Stimulated activated CD4-positive, alpha-beta T cell treated with anti-CD3 and anti-CD28 coated beads, Interleukin-4, amount 100 ng/mL, for 48 hours (primary cell): ENCODE data around the gene TENM4.

Source experiments
- DNase-seq, 2 donors: peaks; one replicate each; pipeline ENCODE4 v3.0.0-alpha.2; 2020; ENCODE audit warnings: low read depth in 2 of 2

TENM4 gene

GRCh38 chr11:79296141-79296540, 144.7 kb downstream of the TENM4 start:
- DNase-seq, result no peak

GRCh38 chr11:79294845-79295731, 145.7 kb downstream of the TENM4 start:
- DNase-seq, result no peak

GRCh38 chr11:79291948-79292347, 148.9 kb downstream of the TENM4 start:
- DNase-seq, result no peak

- no peak for DNase-seq
These were observed 150.1 kb downstream of the TENM4 start for GRCh38 chr11:79290761-79291160.

GRCh38 chr11:79287952-79288351, 152.9 kb downstream of the TENM4 start:
- no peak for DNase-seq

GRCh38 chr11:79285756-79286155, 155.1 kb downstream of the TENM4 start:
- DNase-seq, result no peak

GRCh38 chr11:79276736-79277325, 164.0 kb downstream of the TENM4 start:
- no peak for DNase-seq

- DNase-seq, result no peak
These were observed 166.0 kb downstream of the TENM4 start for GRCh38 chr11:79274636-79275331.

- no peak for DNase-seq
These were observed 167.0 kb downstream of the TENM4 start for GRCh38 chr11:79273781-79274180.

- no peak for DNase-seq
These were observed 171.1 kb downstream of the TENM4 start for GRCh38 chr11:79269611-79270307.

- DNase-seq, result no peak
These were observed 174.4 kb downstream of the TENM4 start for GRCh38 chr11:79266396-79266795.

GRCh38 chr11:79265756-79266322, 175.0 kb downstream of the TENM4 start:
- DNase-seq, result no peak

GRCh38 chr11:79264284-79264683, 176.5 kb downstream of the TENM4 start:
- no peak for DNase-seq

GRCh38 chr11:79263001-79263400, 177.8 kb downstream of the TENM4 start:
- no peak for DNase-seq

GRCh38 chr11:79262221-79262620, 178.6 kb downstream of the TENM4 start:
- DNase-seq, result no peak

GRCh38 chr11:79261684-79262083, 179.1 kb downstream of the TENM4 start:
- DNase-seq, result no peak

- no peak for DNase-seq
These were observed 181.0 kb downstream of the TENM4 start for GRCh38 chr11:79259800-79260199.

- no peak for DNase-seq
These were observed 182.3 kb downstream of the TENM4 start for GRCh38 chr11:79258576-79258975.

- DNase-seq, result no peak
These were observed 184.9 kb downstream of the TENM4 start for GRCh38 chr11:79255965-79256364.

GRCh38 chr11:79253280-79253679, 187.6 kb downstream of the TENM4 start:
- no peak for DNase-seq

- no peak for DNase-seq
These were observed 191.4 kb downstream of the TENM4 start for GRCh38 chr11:79249295-79249993.
